IMR-90 (cell line): Measurements from ENCODE around the gene TBC1D12. TPM values are rescaled to one million over a fixed set of nuclear protein-coding genes. Genes with fewer than 3 reads are reported as not detected.
A peak's percentile ranks its signal among the peaks of the same experiment; 100 is the strongest.
"Not testable (repeated sequence)": the region's sequence is repeated elsewhere in the genome, so short reads cannot be mapped to it uniquely, and the experiment has no call there.

Source experiments
- ATAC-seq: fragments of 200-7000 bp; cut with Tn5 transposase; 2 replicates; pipeline ENCODE4 v1.9.1; 2020; ENCODE audit warnings: low read depth, mild to moderate bottlenecking, moderate library complexity
- BruUV-seq: library from RNA; stranded (reverse); fragments of 400-500 nt; replicated peaks from 2 replicates; lab custom pipeline; 2021; lab: Mats Ljungman, UMichigan
- CTCF ChIA-PET: fragments of 300-600 bp; formaldehyde crosslinking; extraction: SDS; loops from one replicate; lab custom pipeline; 2021; ENCODE audit warnings: antibody characterized with exemption; lab: Yijun Ruan, JAX
- POLR2A ChIA-PET: fragments of 300-600 bp; sonication (Branson Sonifier 250); formaldehyde crosslinking; loops from one replicate; lab custom pipeline; 2022; ENCODE audit warnings: antibody characterized with exemption; ENCODE audit not compliant: unreplicated experiment; lab: Charles Lee
- DNase-seq: peaks from one replicate; pipeline ENCODE4 v3.0.0; 2013
- H2AFZ ChIP-seq: replicated peaks from 2 replicates; pipeline ENCODE3; 2013; ENCODE audit warnings: low read length, mild to moderate bottlenecking; ENCODE audit not compliant: poor library complexity
- H2AK5ac ChIP-seq: 2 replicates; pipeline ENCODE4 v1.6.1; 2013; ENCODE audit warnings: low read depth, low read length, inconsistent platforms
- H2AK9ac ChIP-seq: replicated peaks from 2 replicates; pipeline ENCODE3; 2013; ENCODE audit warnings: mild to moderate bottlenecking, low read depth, low read length, moderate library complexity; ENCODE audit not compliant: poor library complexity
- H2BK120ac ChIP-seq: 2 replicates; pipeline ENCODE4 v1.6.1; 2013; ENCODE audit warnings: low read depth, low read length, inconsistent platforms
- H2BK15ac ChIP-seq: 3 replicates; pipeline ENCODE4 v1.6.1; 2013; ENCODE audit warnings: low read depth, low read length, inconsistent platforms
- H2BK20ac ChIP-seq: 2 replicates; pipeline ENCODE4 v1.6.1; 2013; ENCODE audit warnings: low read depth, mild to moderate bottlenecking, inconsistent platforms, low read length, moderate library complexity
- H2BK5ac ChIP-seq: 2 replicates; pipeline ENCODE4 v1.6.1; 2013; ENCODE audit warnings: mild to moderate bottlenecking, low read depth, low read length, inconsistent platforms; ENCODE audit not compliant: poor library complexity, severe bottlenecking
- H3K14ac ChIP-seq: replicated peaks from 2 replicates; pipeline ENCODE4 v1.6.1; 2013; ENCODE audit warnings: low read depth, low read length, inconsistent platforms
- H3K18ac ChIP-seq: 2 replicates; pipeline ENCODE4 v1.6.1; 2013; ENCODE audit warnings: low read depth, low read length, control low read depth
- H3K23ac ChIP-seq: 2 replicates; pipeline ENCODE4 v1.6.1; 2013; ENCODE audit warnings: low read depth, low read length, inconsistent platforms
- H3K27ac ChIP-seq: 2 replicates; pipeline ENCODE4 v1.5.1; 2013; ENCODE audit warnings: mild to moderate bottlenecking, control low read depth, low read length; ENCODE audit not compliant: insufficient read depth
- H3K27me3 ChIP-seq: 2 replicates; pipeline ENCODE4 v1.6.1; 2013; ENCODE audit warnings: low read length; ENCODE audit not compliant: control insufficient read depth, insufficient read depth
- H3K36me3 ChIP-seq: 2 replicates; pipeline ENCODE4 v1.6.1; 2013; ENCODE audit warnings: low read length, mixed read lengths; ENCODE audit not compliant: control insufficient read depth, insufficient read depth
- H3K4ac ChIP-seq: 2 replicates; pipeline ENCODE4 v1.6.1; 2013; ENCODE audit warnings: low read depth, low read length, inconsistent platforms
- H3K4me1 ChIP-seq: 2 replicates; pipeline ENCODE4 v1.6.1; 2013; ENCODE audit warnings: low read length, mixed read lengths; ENCODE audit not compliant: control insufficient read depth, insufficient read depth
- H3K4me2 ChIP-seq: 2 replicates; pipeline ENCODE4 v1.6.1; 2013; ENCODE audit warnings: low read depth, mild to moderate bottlenecking, control low read depth, low read length, moderate library complexity
- H3K4me3 ChIP-seq: 2 replicates; pipeline ENCODE4 v1.5.1; 2013; ENCODE audit warnings: low read depth, mild to moderate bottlenecking, control low read depth, low read length, moderate library complexity; ENCODE audit not compliant: insufficient read depth
- H3K56ac ChIP-seq: 2 replicates; pipeline ENCODE4 v1.6.1; 2013; ENCODE audit warnings: low read length, inconsistent platforms; ENCODE audit not compliant: insufficient read depth; ENCODE audit errors: extremely low read depth
- H3K79me1 ChIP-seq, 2 experiments: 2 replicates each; pipeline ENCODE4 v1.6.1; 2013; ENCODE audit warnings: low read length in 2 of 2, inconsistent platforms in 1 of 2, low read depth in 1 of 2
- H3K9ac ChIP-seq: 2 replicates; pipeline ENCODE4 v1.6.1; 2013; ENCODE audit warnings: low read depth, low read length, control low read depth
- H3K9me1 ChIP-seq: 2 replicates; pipeline ENCODE4 v1.6.1; 2013; ENCODE audit warnings: low read length, inconsistent platforms; ENCODE audit not compliant: insufficient read depth
- H3K9me3 ChIP-seq: 2 replicates; pipeline ENCODE4 v1.6.1; 2013; ENCODE audit warnings: low read length; ENCODE audit not compliant: control insufficient read depth, insufficient read depth
- H4K20me1 ChIP-seq: 2 replicates; pipeline ENCODE4 v1.6.1; 2013; ENCODE audit warnings: low read length, inconsistent platforms; ENCODE audit not compliant: insufficient read depth
- H4K5ac ChIP-seq: 2 replicates; pipeline ENCODE4 v1.6.1; 2013; ENCODE audit warnings: mild to moderate bottlenecking, low read depth, low read length, control low read depth
- H4K8ac ChIP-seq, 2 experiments: 2 replicates each; pipeline ENCODE4 v1.6.1; 2013; ENCODE audit warnings: low read depth in 2 of 2, low read length in 2 of 2, control low read depth in 1 of 2, inconsistent platforms in 1 of 2
- H4K91ac ChIP-seq: 2 replicates; pipeline ENCODE4 v1.6.1; 2013; ENCODE audit warnings: low read depth, low read length, inconsistent platforms; ENCODE audit not compliant: insufficient read depth
- MAFK ChIP-seq: IDR thresholded peaks from 2 replicates; pipeline ENCODE4 v1.6.1; 2012; ENCODE audit warnings: low read depth, low read length, improper control_type of control experiment
- RAD21 ChIP-seq: IDR thresholded peaks from 2 replicates; pipeline ENCODE4 v1.6.1; 2012; ENCODE audit warnings: low read length, improper control_type of control experiment
- WGBS, 2 experiments: methylation state at CpG; one replicate each; pipeline versions ENCODE4 v1.1.5 to v1.1.7; 2013; ENCODE audit warnings: missing lambda C conversion rate in 2 of 2; ENCODE audit not compliant: insufficient read length in 1 of 2; ENCODE audit errors: extremely low coverage in 2 of 2; 5-methylcytosine and 5-hydroxymethylcytosine counted together
- dilution Hi-C: fragments of 300-500 bp; cut with HindIII; formaldehyde crosslinking; loops from one replicate; pipeline ENCODE4 v1.14.3; 2018; ENCODE audit warnings: low sequenced_read_pairs; ENCODE audit not compliant: unreplicated experiment
- in situ Hi-C: fragments of 300-500 bp; cut with MboI; formaldehyde crosslinking; loops from 3 replicates; pipeline ENCODE4 v1.14.3; 2019; ENCODE audit warnings: low sequenced_read_pairs, inconsistent platforms, mixed read lengths
- intact Hi-C: fragments of 100-400 bp; cut with micrococcal nuclease; formaldehyde crosslinking; loops from 2 replicates; pipeline ENCODE4 v1.10.0; 2022
- polyA plus RNA-seq, 3 experiments: library from polyadenylated mRNA; depleted of rRNA; stranded (reverse); fragments of >200 nt; gene quantifications; 2 replicates each; pipeline ENCODE4 v1.2.3, GENCODE V29; 2012; ENCODE audit warnings: low replicate concordance in 1 of 3
- total RNA-seq: library from RNA; depleted of rRNA; stranded (reverse); fragments of >200 nt; gene quantifications from 2 replicates; pipeline ENCODE4 v1.2.3, GENCODE V29; 2012

The TBC1D12 gene
- total and polyA plus RNA-seq, 2 of the 4 experiments (the other 2 are of a cell fraction): 1.9 to 5.4 TPM

DNA sequence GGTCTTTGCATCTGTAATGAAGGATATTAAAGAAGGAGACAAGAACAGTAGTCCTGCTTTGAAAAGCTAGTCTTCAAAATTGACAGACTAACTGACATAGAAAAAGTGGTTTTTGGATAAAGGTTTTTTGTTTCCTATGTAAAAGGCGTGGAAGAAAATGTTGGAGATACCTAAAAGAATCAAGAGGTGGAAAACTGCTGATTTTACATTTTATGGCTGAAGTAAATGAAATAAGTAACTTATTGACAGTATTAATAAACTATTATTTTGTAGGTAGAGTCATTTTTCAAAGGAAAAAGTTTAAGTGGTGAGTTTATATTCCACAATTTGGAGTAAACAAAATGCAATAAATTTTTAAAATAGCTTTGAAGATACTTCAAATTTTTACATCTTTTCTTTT is 130.7 kb downstream of the TBC1D12 start:
- 100% methylated on average over 1 of the region's 1 CpG; no CpG with 5 or more reads in 1 of the 2 experiments for WGBS, 2 experiments
- DNase-seq: no peak
- in situ Hi-C loops: no loop called here

DNA sequence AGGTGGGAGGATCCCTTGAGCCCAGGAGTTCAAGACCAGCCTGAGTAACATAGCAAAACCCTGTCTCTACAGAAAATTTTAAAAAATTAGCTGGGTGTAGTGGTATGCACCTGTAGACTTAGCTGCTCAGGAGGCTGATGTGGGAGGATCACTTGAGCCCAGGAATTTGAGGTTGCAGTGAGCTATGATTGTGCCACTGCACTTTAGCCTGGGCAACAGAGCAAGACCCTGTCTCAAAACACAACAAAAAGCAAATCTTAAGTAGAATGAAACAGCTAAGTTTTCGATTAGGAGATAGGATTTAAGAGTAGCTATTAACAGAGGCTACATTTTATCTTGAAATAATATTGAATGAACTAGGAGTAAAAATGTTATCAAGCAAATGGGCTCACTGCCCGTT is 139.9 kb downstream of the TBC1D12 start:
- H2AK9ac ChIP-seq, H2BK20ac ChIP-seq, H3K56ac ChIP-seq, H3K9ac ChIP-seq, H3K36me3 ChIP-seq, CTCF ChIA-PET, H3K4me3 ChIP-seq, H3K9me3 ChIP-seq, H4K91ac ChIP-seq, H3K4me2 ChIP-seq, ATAC-seq, intact Hi-C loops, H3K4ac ChIP-seq, H3K27ac ChIP-seq, H3K14ac ChIP-seq, H4K8ac ChIP-seq, H2BK120ac ChIP-seq, dilution Hi-C loops, H3K23ac ChIP-seq, H3K4me1 ChIP-seq, DNase-seq, H3K79me1 ChIP-seq, H4K5ac ChIP-seq, in situ Hi-C loops, H2AK5ac ChIP-seq, BruUV-seq, H2BK5ac ChIP-seq, H2BK15ac ChIP-seq, H4K20me1 ChIP-seq, H3K18ac ChIP-seq, H3K9me1 ChIP-seq, H3K27me3 ChIP-seq, H2AFZ ChIP-seq: not testable (repeated sequence)
- no CpG with 5 or more reads among the region's 2 CpGs for WGBS, 2 experiments
- POLR2A ChIA-PET: interaction anchor here (0.6 kb wide), 1 partner anchor 22 kb away, joined by 3 read pairs; no protein-coding TSS in a partner anchor

More for the DNA sequence above, 130.7 kb downstream of the TBC1D12 start:
- Histone ChIP-seq H3K79me1 (no peaks in the 10 kb centered on the region), H2BK120ac (no peak overlapping the region), H3K23ac (no peak overlapping the region), H3K9me1 (no peaks in the 10 kb centered on the region), H2AK9ac (no peak overlapping the region), H3K14ac (no peak overlapping the region), H4K8ac (no peak overlapping the region), H3K9me3 (no peaks in the 10 kb centered on the region), H4K5ac (no peak overlapping the region), H4K91ac (no peak overlapping the region), H4K20me1 (no peaks in the 10 kb centered on the region), H2AFZ (no peak overlapping the region), H3K4ac (no peak overlapping the region), H3K27ac (no peak overlapping the region), H2BK20ac (no peak overlapping the region), H3K36me3 (peaks cover 1% of the 10 kb centered on the region), H3K9ac (no peak overlapping the region), H2BK5ac (no peak overlapping the region), H3K4me3 (no peak overlapping the region), H3K4me1 (no peaks in the 10 kb centered on the region), H2BK15ac (no peak overlapping the region), H3K4me2 (no peak overlapping the region), H2AK5ac (no peak overlapping the region), H3K18ac (no peak overlapping the region), H3K56ac (no peak overlapping the region), H3K27me3 (no peaks in the 10 kb centered on the region)
- dilution Hi-C loops (no loop called here), intact Hi-C loops (no loop called here)
- no TSS peak for BruUV-seq
- no peak for ATAC-seq
- CTCF ChIA-PET: no interaction called here
- peak; percentile 79 for TF ChIP-seq MAFK
- TF ChIP-seq RAD21: no peak
- POLR2A ChIA-PET: no interaction called here
